IMR-90 (cell line): ENCODE measurements around the gene TNP1. TPM values are rescaled to one million over a fixed set of nuclear protein-coding genes. Genes with fewer than 3 reads are reported as not detected.

ENCODE experiments used
- ATAC-seq: fragments of 200-7000 bp; cut with Tn5 transposase; 2 replicates; pipeline ENCODE4 v1.9.1; 2020; ENCODE audit warnings: low read depth, mild to moderate bottlenecking, moderate library complexity
- BruUV-seq: library from RNA; stranded (reverse); fragments of 400-500 nt; replicated peaks from 2 replicates; lab custom pipeline; 2021; lab: Mats Ljungman, UMichigan
- CTCF ChIA-PET: fragments of 300-600 bp; formaldehyde crosslinking; extraction: SDS; loops from one replicate; lab custom pipeline; 2021; ENCODE audit warnings: antibody characterized with exemption; lab: Yijun Ruan, JAX
- POLR2A ChIA-PET: fragments of 300-600 bp; sonication (Branson Sonifier 250); formaldehyde crosslinking; loops from one replicate; lab custom pipeline; 2022; ENCODE audit warnings: antibody characterized with exemption; ENCODE audit not compliant: unreplicated experiment; lab: Charles Lee
- DNase-seq: peaks from one replicate; pipeline ENCODE4 v3.0.0; 2013
- H2AFZ ChIP-seq: replicated peaks from 2 replicates; pipeline ENCODE3; 2013; ENCODE audit warnings: low read length, mild to moderate bottlenecking; ENCODE audit not compliant: poor library complexity
- H2AK5ac ChIP-seq: 2 replicates; pipeline ENCODE4 v1.6.1; 2013; ENCODE audit warnings: low read depth, low read length, inconsistent platforms
- H2AK9ac ChIP-seq: replicated peaks from 2 replicates; pipeline ENCODE3; 2013; ENCODE audit warnings: mild to moderate bottlenecking, low read depth, low read length, moderate library complexity; ENCODE audit not compliant: poor library complexity
- H2BK120ac ChIP-seq: 2 replicates; pipeline ENCODE4 v1.6.1; 2013; ENCODE audit warnings: low read depth, low read length, inconsistent platforms
- H2BK15ac ChIP-seq: 3 replicates; pipeline ENCODE4 v1.6.1; 2013; ENCODE audit warnings: low read depth, low read length, inconsistent platforms
- H2BK20ac ChIP-seq: 2 replicates; pipeline ENCODE4 v1.6.1; 2013; ENCODE audit warnings: low read depth, mild to moderate bottlenecking, inconsistent platforms, low read length, moderate library complexity
- H2BK5ac ChIP-seq: 2 replicates; pipeline ENCODE4 v1.6.1; 2013; ENCODE audit warnings: mild to moderate bottlenecking, low read depth, low read length, inconsistent platforms; ENCODE audit not compliant: poor library complexity, severe bottlenecking
- H3K14ac ChIP-seq: replicated peaks from 2 replicates; pipeline ENCODE4 v1.6.1; 2013; ENCODE audit warnings: low read depth, low read length, inconsistent platforms
- H3K18ac ChIP-seq: 2 replicates; pipeline ENCODE4 v1.6.1; 2013; ENCODE audit warnings: low read depth, low read length, control low read depth
- H3K23ac ChIP-seq: 2 replicates; pipeline ENCODE4 v1.6.1; 2013; ENCODE audit warnings: low read depth, low read length, inconsistent platforms
- H3K27ac ChIP-seq: 2 replicates; pipeline ENCODE4 v1.5.1; 2013; ENCODE audit warnings: mild to moderate bottlenecking, control low read depth, low read length; ENCODE audit not compliant: insufficient read depth
- H3K27me3 ChIP-seq: 2 replicates; pipeline ENCODE4 v1.6.1; 2013; ENCODE audit warnings: low read length; ENCODE audit not compliant: control insufficient read depth, insufficient read depth
- H3K36me3 ChIP-seq: 2 replicates; pipeline ENCODE4 v1.6.1; 2013; ENCODE audit warnings: low read length, mixed read lengths; ENCODE audit not compliant: control insufficient read depth, insufficient read depth
- H3K4ac ChIP-seq: 2 replicates; pipeline ENCODE4 v1.6.1; 2013; ENCODE audit warnings: low read depth, low read length, inconsistent platforms
- H3K4me1 ChIP-seq: 2 replicates; pipeline ENCODE4 v1.6.1; 2013; ENCODE audit warnings: low read length, mixed read lengths; ENCODE audit not compliant: control insufficient read depth, insufficient read depth
- H3K4me2 ChIP-seq: 2 replicates; pipeline ENCODE4 v1.6.1; 2013; ENCODE audit warnings: low read depth, mild to moderate bottlenecking, control low read depth, low read length, moderate library complexity
- H3K4me3 ChIP-seq: 2 replicates; pipeline ENCODE4 v1.5.1; 2013; ENCODE audit warnings: low read depth, mild to moderate bottlenecking, control low read depth, low read length, moderate library complexity; ENCODE audit not compliant: insufficient read depth
- H3K56ac ChIP-seq: 2 replicates; pipeline ENCODE4 v1.6.1; 2013; ENCODE audit warnings: low read length, inconsistent platforms; ENCODE audit not compliant: insufficient read depth; ENCODE audit errors: extremely low read depth
- H3K79me1 ChIP-seq, 2 experiments: 2 replicates each; pipeline ENCODE4 v1.6.1; 2013; ENCODE audit warnings: low read length in 2 of 2, inconsistent platforms in 1 of 2, low read depth in 1 of 2
- H3K9ac ChIP-seq: 2 replicates; pipeline ENCODE4 v1.6.1; 2013; ENCODE audit warnings: low read depth, low read length, control low read depth
- H3K9me1 ChIP-seq: 2 replicates; pipeline ENCODE4 v1.6.1; 2013; ENCODE audit warnings: low read length, inconsistent platforms; ENCODE audit not compliant: insufficient read depth
- H3K9me3 ChIP-seq: 2 replicates; pipeline ENCODE4 v1.6.1; 2013; ENCODE audit warnings: low read length; ENCODE audit not compliant: control insufficient read depth, insufficient read depth
- H4K20me1 ChIP-seq: 2 replicates; pipeline ENCODE4 v1.6.1; 2013; ENCODE audit warnings: low read length, inconsistent platforms; ENCODE audit not compliant: insufficient read depth
- H4K5ac ChIP-seq: 2 replicates; pipeline ENCODE4 v1.6.1; 2013; ENCODE audit warnings: mild to moderate bottlenecking, low read depth, low read length, control low read depth
- H4K8ac ChIP-seq, 2 experiments: 2 replicates each; pipeline ENCODE4 v1.6.1; 2013; ENCODE audit warnings: low read depth in 2 of 2, low read length in 2 of 2, control low read depth in 1 of 2, inconsistent platforms in 1 of 2
- H4K91ac ChIP-seq: 2 replicates; pipeline ENCODE4 v1.6.1; 2013; ENCODE audit warnings: low read depth, low read length, inconsistent platforms; ENCODE audit not compliant: insufficient read depth
- MXI1 ChIP-seq: IDR thresholded peaks from 2 replicates; pipeline ENCODE4 v1.6.1; 2012; ENCODE audit warnings: low read depth, mild to moderate bottlenecking, low read length, moderate library complexity, borderline replicate concordance
- POLR2A ChIP-seq: IDR thresholded peaks from 2 replicates; pipeline ENCODE4 v1.6.1; 2012; ENCODE audit warnings: mild to moderate bottlenecking, low read depth, low read length
- RCOR1 ChIP-seq: IDR thresholded peaks from 2 replicates; pipeline ENCODE4 v1.6.1; 2012; ENCODE audit warnings: mild to moderate bottlenecking, low read length, improper control_type of control experiment; ENCODE audit not compliant: insufficient replicate concordance
- WGBS, 2 experiments: methylation state at CpG; one replicate each; pipeline versions ENCODE4 v1.1.5 to v1.1.7; 2013; ENCODE audit warnings: missing lambda C conversion rate in 2 of 2; ENCODE audit not compliant: insufficient read length in 1 of 2; ENCODE audit errors: extremely low coverage in 2 of 2; 5-methylcytosine and 5-hydroxymethylcytosine counted together
- dilution Hi-C: fragments of 300-500 bp; cut with HindIII; formaldehyde crosslinking; loops from one replicate; pipeline ENCODE4 v1.14.3; 2018; ENCODE audit warnings: low sequenced_read_pairs; ENCODE audit not compliant: unreplicated experiment
- in situ Hi-C: fragments of 300-500 bp; cut with MboI; formaldehyde crosslinking; loops from 3 replicates; pipeline ENCODE4 v1.14.3; 2019; ENCODE audit warnings: low sequenced_read_pairs, inconsistent platforms, mixed read lengths
- intact Hi-C: fragments of 100-400 bp; cut with micrococcal nuclease; formaldehyde crosslinking; loops from 2 replicates; pipeline ENCODE4 v1.10.0; 2022
- polyA plus RNA-seq, 3 experiments: library from polyadenylated mRNA; depleted of rRNA; stranded (reverse); fragments of >200 nt; gene quantifications; 2 replicates each; pipeline ENCODE4 v1.2.3, GENCODE V29; 2012; ENCODE audit warnings: low replicate concordance in 1 of 3
- total RNA-seq: library from RNA; depleted of rRNA; stranded (reverse); fragments of >200 nt; gene quantifications from 2 replicates; pipeline ENCODE4 v1.2.3, GENCODE V29; 2012
- TF ChIP-seq, protein P1 (sequence below): fragments of 150-350 bp; IDR thresholded peaks from 2 replicates; pipeline ENCODE4 v1.6.1; 2017; ENCODE audit warnings: mild to moderate bottlenecking, antibody characterized with exemption, low read length, low read depth

The TNP1 gene
- total and polyA plus RNA-seq, 2 of the 4 experiments (the other 2 are of a cell fraction): not detected

GRCh38 chr2:216830346-216830745 lies 29.5 kb downstream of the TNP1 start:
- Histone ChIP-seq H3K4me3 (no peak overlapping the region), H4K8ac (no peak overlapping the region), H2BK5ac (no peak overlapping the region), H4K20me1 (no peaks in the 10 kb centered on the region), H2BK20ac (no peak overlapping the region), H3K4me1 (peaks cover 5% of the 10 kb centered on the region; the same call in 1 of the 2 replicates), H3K14ac (no peak overlapping the region), H2BK120ac (no peak overlapping the region), H3K9me3 (no peaks in the 10 kb centered on the region), H3K27ac (no peak overlapping the region), H3K9ac (no peak overlapping the region), H4K5ac (no peak overlapping the region), H2BK15ac (no peak overlapping the region), H3K79me1 (no peaks in the 10 kb centered on the region), H2AK5ac (no peak overlapping the region), H3K56ac (no peak overlapping the region), H3K4ac (no peak overlapping the region), H3K9me1 (0 out of 2 replicates have a peak, but pooled peaks cover 4% of the 10 kb centered on the region), H2AFZ (no peak overlapping the region), H3K36me3 (no peaks in the 10 kb centered on the region), H3K18ac (no peak overlapping the region), H3K27me3 (peaks cover 11% of the 10 kb centered on the region), H3K4me2 (no peak overlapping the region), H2AK9ac (no peak overlapping the region), H4K91ac (no peak overlapping the region), H3K23ac (no peak overlapping the region)
- no TSS peak for BruUV-seq
- intact Hi-C loops: no loop called here
- dilution Hi-C loops: no loop called here
- DNase-seq: no peak
- in situ Hi-C loops: no loop called here
- ChIA-PET CTCF (interaction anchor here (0.6 kb wide), 2 partner anchors 409 to 761 kb away, joined by 3 to 4 read pairs; no protein-coding TSS in a partner anchor), POLR2A (no interaction called here)
- TF ChIP-seq, protein P1, sequence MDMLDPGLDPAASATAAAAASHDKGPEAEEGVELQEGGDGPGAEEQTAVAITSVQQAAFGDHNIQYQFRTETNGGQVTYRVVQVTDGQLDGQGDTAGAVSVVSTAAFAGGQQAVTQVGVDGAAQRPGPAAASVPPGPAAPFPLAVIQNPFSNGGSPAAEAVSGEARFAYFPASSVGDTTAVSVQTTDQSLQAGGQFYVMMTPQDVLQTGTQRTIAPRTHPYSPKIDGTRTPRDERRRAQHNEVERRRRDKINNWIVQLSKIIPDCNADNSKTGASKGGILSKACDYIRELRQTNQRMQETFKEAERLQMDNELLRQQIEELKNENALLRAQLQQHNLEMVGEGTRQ: no peak
- no peak for TF ChIP-seq MXI1
- no peak for TF ChIP-seq POLR2A
- no peak for TF ChIP-seq RCOR1
- ATAC-seq: no peak
- WGBS, 2 experiments: no CpG with 5 or more reads among the region's 1 CpG
